K562 (cell line): Measurements from ENCODE around the gene ARHGAP26. TPM values are rescaled to one million over a fixed set of nuclear protein-coding genes. Genes with fewer than 3 reads are reported as not detected.

Experiments
- BRF1 ChIP-seq: IDR thresholded peaks from 3 replicates; pipeline ENCODE4 v1.6.1; 2011; ENCODE audit warnings: borderline replicate concordance, mild to moderate bottlenecking; ENCODE audit not compliant: insufficient read length; ENCODE audit errors: extremely low read depth
- CTCF ChIP-seq, 3 experiments: IDR thresholded peaks in 2 of 3; conservative IDR thresholded peaks in 1 of 3; 2 replicates each; pipeline ENCODE4 v1.5.1; 2011 to 2012; ENCODE audit warnings: low read length in 3 of 3, mild to moderate bottlenecking in 3 of 3, control low read depth in 2 of 3, improper control_type of control experiment in 1 of 3, inconsistent platforms in 1 of 3, low read depth in 1 of 3, mixed read lengths in 1 of 3, moderate library complexity in 1 of 3; ENCODE audit not compliant: insufficient read depth in 2 of 3
- GTF3C2 ChIP-seq: IDR thresholded peaks from 3 replicates; pipeline ENCODE4 v1.6.1; 2011; ENCODE audit warnings: borderline replicate concordance, mild to moderate bottlenecking, moderate library complexity; ENCODE audit not compliant: insufficient read length; ENCODE audit errors: extremely low read depth
- HCFC1 ChIP-seq: IDR thresholded peaks from 2 replicates; pipeline ENCODE4 v1.6.1; 2012; ENCODE audit warnings: low read depth, low read length, improper control_type of control experiment
- MAFG ChIP-seq: fragments of 450-650 bp; conservative IDR thresholded peaks from 2 replicates; pipeline ENCODE4 v1.6.1; 2016; ENCODE audit warnings: missing genetic modification characterization, missing compliant biosample characterization
- MECOM ChIP-seq: fragments of 250-450 bp; sonication (Bioruptor Pico); IDR thresholded peaks from 2 replicates; pipeline ENCODE4 v1.8.0; 2022; ENCODE audit warnings: inconsistent platforms
- RFX1 ChIP-seq: fragments of 450-650 bp; IDR thresholded peaks from 2 replicates; pipeline ENCODE4 v1.6.1; 2016; ENCODE audit warnings: mild to moderate bottlenecking, moderate library complexity
- RNF219 ChIP-seq: fragments of 250-450 bp; sonication (Bioruptor Pico); IDR thresholded peaks from 2 replicates; pipeline ENCODE4 v1.5.0; 2022; ENCODE audit warnings: mild to moderate bottlenecking
- SMARCA4 ChIP-seq: fragments of 450-650 bp; IDR thresholded peaks from 2 replicates; pipeline ENCODE4 v1.6.1; 2016
- VEZF1 ChIP-seq: fragments of 200-800 bp; sonication (Bioruptor generic); IDR thresholded peaks from 2 replicates; pipeline ENCODE4 v1.6.1; 2017; ENCODE audit warnings: missing genetic modification characterization, missing compliant biosample characterization
- ZFPM2 ChIP-seq: fragments of 250-450 bp; sonication (Bioruptor Pico); IDR thresholded peaks from 2 replicates; pipeline ENCODE4 v1.5.1; 2022; ENCODE audit warnings: mild to moderate bottlenecking
- ZHX1 ChIP-seq: fragments of 150-350 bp; conservative IDR thresholded peaks from 2 replicates; pipeline ENCODE4 v1.6.1; 2014; ENCODE audit warnings: low read length
- ZNF140 ChIP-seq: fragments of 250-450 bp; sonication (Bioruptor Pico); IDR thresholded peaks from 2 replicates; pipeline ENCODE4 v1.8.0; 2021; ENCODE audit warnings: moderate library complexity, mild to moderate bottlenecking, inconsistent platforms
- ZNF175 ChIP-seq: fragments of 200-800 bp; sonication (Bioruptor generic); IDR thresholded peaks from 2 replicates; pipeline ENCODE4 v1.6.1; 2016; ENCODE audit warnings: low read depth, mild to moderate bottlenecking, missing genetic modification characterization, missing compliant biosample characterization
- ZNF668 ChIP-seq: fragments of 250-450 bp; sonication (Bioruptor Pico); IDR thresholded peaks from 2 replicates; pipeline ENCODE4 v1.8.0; 2022; ENCODE audit warnings: mild to moderate bottlenecking, inconsistent platforms
- polyA plus RNA-seq, 8 experiments: library from polyadenylated mRNA; depleted of rRNA in 4 of 8; stranded (reverse) in 5 of 8; unstranded in 3 of 8; fragments of >200 nt; fragmentation: Nextera tagmentation in 2 of 8; fragmentation: Illumina TruSeq in 1 of 8; extraction: Ambion mirVana in 2 of 8; extraction: Trizol in 1 of 8; gene quantifications; 2 replicates each; pipeline versions ENCODE4 v1.2.1 to v1.2.3, GENCODE V29; 2011 to 2014; ENCODE audit warnings: inconsistent platforms in 1 of 8, missing spikeins in 1 of 8
- total RNA-seq, 7 experiments: library from RNA; depleted of rRNA in 6 of 7; stranded (reverse); fragments of >200 nt in 6 of 7; fragmentation: Illumina TruSeq in 2 of 7; extraction: Trizol in 2 of 7; gene quantifications; 2 replicates each; pipeline versions ENCODE4 v1.2.1 to v1.2.3, GENCODE V29; 2011 to 2021; ENCODE audit warnings: low replicate concordance in 1 of 7

Gene ARHGAP26
- total and polyA plus RNA-seq, 9 of the 15 experiments (the other 6 are each of a cell fraction or from before 2014, with no cell fraction given): 0.13 to 1.1 (median 0.55) TPM

GRCh38 chr5:142769793-142770649, at the start of gene ARHGAP26 (continued):
- TF ChIP-seq ZNF668 (no peak), BRF1 (no peak), VEZF1 (0 out of 2 replicates have a peak, but pooled peaks have one; percentile 20), RFX1 (no peak), ZFPM2 (CRISPR knock-in tag) (no peak), GTF3C2 (no peak), ZHX1 (no peak), MAFG (tag) (no peak), HCFC1 (no peak; the same call in 1 of the 2 replicates), SMARCA4 (no peak), ZNF175 (CRISPR knock-in tag) (no peak), RNF219 (no peak), MECOM (CRISPR knock-in tag) (no peak), ZNF140 (CRISPR knock-in tag) (no peak), CTCF (IDR thresholded peaks at IDR 0.05 in 2 of 3, conservative IDR thresholded peaks at IDR 0.05 in 1 of 3; ENCODE audit: insufficient read depth in 2 of 3, low read depth in 1 of 3, low read length in 3 of 3) (peak in 2 of 3 experiments; percentile 36 to 43; a peak in 3 of 6 replicates)
